Left lung (tissue), 10 donors: ENCODE measurements around the gene PIGX. TPM values are rescaled to one million over a fixed set of nuclear protein-coding genes. Genes with fewer than 3 reads are reported as not detected.

ENCODE experiments used
- ATAC-seq: fragments of 200-7000 bp; cut with Tn5 transposase; one replicate; pipeline ENCODE4 v1.9.1; 2020; ENCODE audit warnings: moderate library complexity
- DNase-seq, 4 donors: peaks; one replicate each; pipeline ENCODE4 v3.0.0-alpha.2; 2013 to 2020
- H3K27ac ChIP-seq, 2 donors: fragments of 200-600 bp; sonication (generic) in 1 of 2; one replicate each; pipeline versions ENCODE4 v1.5.0 to v1.8.0; 2020 to 2021
- H3K27me3 ChIP-seq, 2 donors: fragments of 200-600 bp; sonication (generic) in 1 of 2; one replicate each; pipeline versions ENCODE4 v1.5.0 to v1.8.0; 2020 to 2021
- H3K36me3 ChIP-seq, 2 donors: fragments of 200-600 bp; sonication (generic) in 1 of 2; one replicate each; pipeline versions ENCODE4 v1.5.0 to v1.8.0; 2020 to 2021
- H3K4me1 ChIP-seq, 2 donors: fragments of 200-600 bp; one replicate each; pipeline ENCODE4 v1.8.0; 2021
- H3K4me3 ChIP-seq, 2 donors: fragments of 200-600 bp; sonication (generic) in 1 of 2; one replicate each; pipeline versions ENCODE4 v1.5.0 to v1.8.0; 2020 to 2021; ENCODE audit warnings: mild to moderate bottlenecking in 1 of 2
- H3K9me3 ChIP-seq, 2 donors: fragments of 200-600 bp; sonication (generic) in 1 of 2; one replicate each; pipeline versions ENCODE4 v1.5.0 to v1.8.0; 2020 to 2021
- CTCF ChIP-seq, 2 donors: fragments of 200-600 bp; sonication (generic) in 1 of 2; IDR thresholded peaks; one replicate each; pipeline versions ENCODE4 v1.5.0 to v1.8.0; 2021; ENCODE audit warnings: antibody characterized with exemption in 2 of 2
- intact Hi-C, 2 donors: fragments of 100-400 bp; cut with DNase I; formaldehyde crosslinking; loops; one replicate each; pipeline versions ENCODE4 v1.11.2 to v1.14.2; 2022
- polyA plus RNA-seq, 6 donors: library from polyadenylated mRNA; unstranded; fragments of 120-200 nt; gene quantifications; one replicate each; pipeline ENCODE4 v1.2.1, GENCODE V29; 2013; ENCODE audit not compliant: insufficient read length in 6 of 6
- total RNA-seq, 2 donors: library from RNA; stranded (reverse); fragmentation: NEBNext Ultra II Directional; extraction: Animal tissue kit (Norgen Biotek cat#: 25700); gene quantifications; one replicate each; pipeline ENCODE4 v1.2.1, GENCODE V29; 2021
- donor health status: DM: no; HTN: yes; CAD: no.
- donor health status: DM: no; HTN: no; CAD: no.

PIGX gene
- total and polyA plus RNA-seq, 8 donors: 20.1 to 28.2 (median 22.2) TPM

GRCh38 chr3:196735751-196736150 is 23.6 kb downstream of the PIGX start:
- Histone ChIP-seq H3K36me3 (peaks cover 0 to 16% of the 10 kb centered on the region in 2 donors), H3K27me3 (no peaks in the 10 kb centered on the region), H3K4me3 (no peak overlapping the region), H3K9me3 (no peaks in the 10 kb centered on the region), H3K27ac (no peak overlapping the region), H3K4me1 (peaks cover 0 to 4% of the 10 kb centered on the region in 2 donors)
- intact Hi-C loops: no loop called here
- ATAC-seq (no peak), DNase-seq (no peak)
- no peak for TF ChIP-seq CTCF (IDR thresholded peaks at IDR 0.05)

DNA sequence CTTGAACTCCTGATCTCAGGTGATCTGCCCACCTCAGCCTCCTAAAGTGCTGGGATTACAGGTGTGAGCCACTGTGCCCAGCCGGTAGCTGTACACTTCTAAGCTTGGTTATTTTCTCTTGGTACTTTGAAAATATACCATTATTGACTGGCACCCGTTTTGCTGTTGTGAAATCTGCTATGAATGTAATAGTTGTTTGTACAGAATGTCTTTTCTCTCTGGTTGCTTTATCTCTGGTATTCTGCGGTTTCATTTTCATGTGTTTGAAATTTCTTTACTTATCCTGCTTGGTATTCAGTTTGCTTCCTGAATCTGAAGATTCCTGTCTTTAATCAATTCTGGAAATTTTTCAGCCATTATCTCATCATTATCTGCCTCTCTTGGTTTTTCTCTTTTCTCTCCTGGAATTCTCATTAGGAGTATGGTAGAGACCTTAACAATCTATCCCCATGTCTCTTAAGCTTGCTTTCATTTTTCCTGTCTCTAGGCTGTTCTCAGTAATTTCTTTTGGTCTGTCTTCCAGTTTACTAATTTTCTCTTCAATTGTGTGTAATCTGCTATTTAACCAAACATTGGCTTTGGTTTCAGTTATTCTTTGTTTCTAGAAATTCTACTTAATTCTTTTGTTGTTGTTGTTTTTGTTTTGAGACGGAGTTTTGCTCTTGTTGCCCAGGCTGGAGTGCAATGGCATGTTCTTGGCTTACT is 24.6 kb downstream of the PIGX start:
- no peak for DNase-seq
- no peak for TF ChIP-seq CTCF (IDR thresholded peaks at IDR 0.05)
- intact Hi-C loops: no loop called here
- Histone ChIP-seq H3K4me1 (peaks cover 0 to 13% of the 10 kb centered on the region in 2 donors), H3K27ac (no peak overlapping the region), H3K4me3 (no peak overlapping the region), H3K9me3 (no peaks in the 10 kb centered on the region), H3K27me3 (no peaks in the 10 kb centered on the region), H3K36me3 (peaks cover 0 to 10% of the 10 kb centered on the region in 2 donors)
- ATAC-seq: no peak

GRCh38 chr3:196737655-196738054 is 25.5 kb downstream of the PIGX start:
- peaks cover 0 to 6% of the 10 kb centered on the region in 2 donors for H3K36me3 ChIP-seq
- no peak overlapping the region for H3K27ac ChIP-seq
- intact Hi-C loops: no loop called here
- ATAC-seq: no peak
- no peak overlapping the region for H3K4me3 ChIP-seq
- H3K4me1 ChIP-seq: peaks cover 3 to 22% of the 10 kb centered on the region in 2 donors
- no peaks in the 10 kb centered on the region for H3K9me3 ChIP-seq
- no peak for DNase-seq
- TF ChIP-seq CTCF (IDR thresholded peaks at IDR 0.05): no peak
- no peaks in the 10 kb centered on the region for H3K27me3 ChIP-seq

GRCh38 chr3:196739671-196740480 is 27.7 kb downstream of the PIGX start, which contains the start of gene PAK2:
PAK2 (plus strand) TSS chr3:196739857; CDS start chr3:196782647, 42,790 bp downstream.
- DNase-seq: peak; percentile 70 to 100 (median 93)
- H3K4me1 ChIP-seq: peaks cover 7 to 43% of the 10 kb centered on the region in 2 donors
- H3K36me3 ChIP-seq: no peaks in the 10 kb centered on the region
- no peaks in the 10 kb centered on the region for H3K9me3 ChIP-seq
- no peaks in the 10 kb centered on the region for H3K27me3 ChIP-seq
- H3K27ac ChIP-seq: peak within 1 kb of the TSS; percentile 98 to 99
- no peak for TF ChIP-seq CTCF (IDR thresholded peaks at IDR 0.05)
- ATAC-seq: peak; percentile 98
- intact Hi-C loops: no loop called here
- H3K4me3 ChIP-seq: peak within 1 kb of the TSS; percentile 77 to 84
